Activated CD4-positive, alpha-beta T cell treated with anti-CD3 and anti-CD28 coated beads, Interleukin-10, Interleukin-2, amounts not matched to agents 100 ng/mL and 50 ng/mL, durations not matched to agents 16 hours and 8 hours (primary cell): Measurements from ENCODE around the gene FDXR.

Experiments
- DNase-seq: peaks from one replicate; pipeline ENCODE4 v3.0.0-alpha.2; 2020

The FDXR gene

DNA sequence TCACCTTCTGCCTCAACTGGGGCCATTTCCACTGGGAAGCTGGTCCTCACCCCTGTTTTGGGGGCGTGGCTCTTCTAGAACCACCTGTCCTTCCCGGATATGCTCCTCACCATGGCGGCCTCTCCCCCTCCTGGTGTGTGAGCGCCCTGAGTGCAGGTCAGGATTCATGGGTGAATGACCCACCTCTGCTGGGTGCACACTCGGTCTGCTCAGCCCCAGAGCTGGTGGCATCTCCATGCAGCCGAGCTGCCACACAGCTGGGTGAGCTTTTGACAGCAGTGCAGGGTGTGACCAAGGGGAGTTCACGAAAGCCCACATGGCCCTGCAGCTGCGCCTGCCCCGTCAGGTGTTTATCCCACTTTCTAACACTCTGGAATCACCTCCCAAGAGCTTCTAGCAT is 40.4 kb downstream of the FDXR start:
- no peak for DNase-seq

GRCh38 chr17:74831444-74832146 is 41.2 kb downstream of the FDXR start:
- no peak for DNase-seq

DNA sequence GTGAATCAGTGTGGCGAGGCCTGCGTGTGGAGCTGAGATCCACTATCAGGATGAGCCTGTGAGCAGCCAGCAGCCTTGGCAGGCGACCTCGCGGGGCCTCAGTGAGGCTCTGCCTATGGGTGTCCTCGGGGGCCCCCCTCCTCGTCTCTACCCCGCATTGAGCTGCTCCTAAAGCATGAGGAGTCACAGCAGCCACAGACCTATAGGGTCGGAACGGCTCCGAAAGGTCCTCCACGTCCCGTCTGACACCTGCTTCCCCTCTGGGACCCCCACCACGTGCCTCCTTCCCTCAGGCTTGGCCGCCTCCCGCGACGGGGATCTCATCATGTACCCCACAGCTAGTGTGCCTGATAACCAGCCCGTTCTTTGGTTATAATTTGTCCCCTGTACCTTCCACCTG is 41.9 kb downstream of the FDXR start:
- DNase-seq: no peak

DNA sequence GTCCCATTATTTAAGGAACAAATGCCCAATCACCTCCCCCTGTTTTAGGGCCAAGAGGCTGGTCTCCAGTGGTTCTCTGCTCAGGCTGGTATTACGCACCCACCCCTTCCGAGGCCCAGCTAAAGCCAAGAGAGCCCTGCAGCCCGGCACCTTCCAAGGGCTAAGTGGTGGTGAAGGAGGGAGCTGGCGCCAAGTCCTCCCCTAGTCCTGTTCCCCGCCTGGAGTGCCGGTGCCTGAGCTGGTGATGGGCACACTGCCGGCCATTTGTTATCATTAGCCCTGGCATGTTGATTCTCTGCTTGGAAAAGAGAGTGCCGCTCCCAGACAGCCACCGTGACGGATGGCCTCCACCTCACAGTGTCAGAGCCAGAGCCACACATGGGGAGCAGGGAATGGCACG is 45.0 kb downstream of the FDXR start:
- DNase-seq: no peak

- DNase-seq: no peak
Measured at GRCh38 chr17:74825952-74826719, 46.7 kb downstream of the FDXR start.

DNA sequence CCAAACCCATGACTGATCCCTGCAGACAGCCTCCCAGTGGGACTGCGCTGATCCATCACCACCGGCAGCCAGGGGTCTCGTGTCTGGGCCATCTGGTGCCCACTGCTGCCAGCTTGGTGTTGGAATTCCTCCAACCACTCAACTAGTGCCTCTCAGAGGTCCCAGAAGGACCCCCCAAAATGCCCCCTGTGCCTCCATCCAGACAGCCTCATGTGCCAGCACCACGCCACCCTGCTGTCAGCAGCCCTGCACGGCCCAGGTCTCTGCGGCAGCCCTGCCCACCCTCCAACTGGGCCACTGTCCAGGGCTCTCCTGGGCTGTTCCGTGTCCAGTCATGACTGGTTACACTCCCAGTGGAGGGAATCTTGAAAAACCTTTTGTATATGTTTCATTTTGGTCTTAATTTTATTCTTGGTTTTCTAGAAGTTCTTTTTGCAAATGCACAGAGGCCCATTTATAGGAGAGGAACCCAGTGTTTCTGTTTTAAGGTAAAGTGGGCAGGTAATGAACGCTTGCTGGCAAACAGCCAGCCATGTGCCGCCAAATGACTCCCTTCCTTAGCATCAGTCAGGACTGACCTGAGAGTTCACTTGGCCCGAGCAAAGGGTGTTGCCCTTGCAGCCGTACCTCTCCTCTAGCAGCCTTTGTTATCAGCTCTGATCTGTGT is 47.7 kb downstream of the FDXR start:
- DNase-seq: no peak

DNA sequence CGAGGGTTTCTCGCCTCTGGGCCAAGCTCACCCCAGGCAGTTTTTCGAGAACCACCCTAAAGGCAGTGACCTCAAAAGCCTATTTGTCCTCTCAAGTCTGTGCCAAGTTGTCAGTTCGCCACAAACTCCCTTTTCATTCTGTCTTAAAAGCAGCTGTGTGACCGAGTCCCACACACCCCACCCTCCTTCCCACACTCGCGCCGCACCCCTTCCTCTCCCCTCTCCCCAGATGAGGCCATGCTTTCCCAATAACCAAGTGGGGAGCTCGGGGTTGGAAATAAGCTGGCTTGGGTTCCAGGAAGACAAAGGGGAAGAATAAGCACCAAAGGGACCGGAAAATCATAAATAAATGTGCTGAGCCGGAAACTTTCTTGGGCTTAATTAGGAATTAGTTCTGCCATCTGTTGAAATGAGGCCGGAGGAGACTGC is 49.8 kb downstream of the FDXR start:
- DNase-seq: no peak

DNA sequence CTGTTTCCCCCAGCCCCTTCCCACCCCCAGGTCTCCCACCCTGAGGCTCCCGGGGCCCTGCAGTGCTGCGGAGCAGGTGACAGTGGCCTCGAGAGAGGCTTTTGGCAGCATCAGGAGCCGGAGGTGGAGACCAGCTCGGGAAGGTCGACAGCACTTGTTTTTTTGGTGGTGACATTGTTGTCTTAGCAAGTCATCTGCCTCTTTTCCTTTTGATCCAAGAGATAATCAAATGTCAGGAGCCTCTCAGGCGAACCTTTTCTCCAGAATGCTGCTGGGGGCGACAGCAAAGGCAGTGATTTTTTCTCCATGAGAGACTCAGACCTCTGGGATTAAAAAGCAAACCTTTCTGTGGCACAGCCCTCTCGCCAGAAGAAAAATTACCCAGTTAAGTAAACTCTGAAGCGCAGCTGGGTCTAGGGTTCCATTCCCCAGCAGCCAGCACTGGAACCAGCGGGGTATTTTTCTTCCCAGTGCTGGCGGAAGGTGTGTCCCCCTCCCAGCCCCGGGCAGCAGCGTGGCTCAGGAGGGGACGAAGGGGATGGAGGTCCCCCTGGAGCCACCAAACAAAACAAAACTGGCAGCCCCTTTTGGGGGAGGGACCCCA is 50.4 kb downstream of the FDXR start:
- DNase-seq: no peak

GRCh38 chr17:74821655-74822334 is 51.0 kb downstream of the FDXR start:
- DNase-seq: no peak

- no peak for DNase-seq
Measured at GRCh38 chr17:74819801-74820436, 52.9 kb downstream of the FDXR start.

- no peak for DNase-seq
Measured at GRCh38 chr17:74818291-74818938, 54.4 kb downstream of the FDXR start.

DNA sequence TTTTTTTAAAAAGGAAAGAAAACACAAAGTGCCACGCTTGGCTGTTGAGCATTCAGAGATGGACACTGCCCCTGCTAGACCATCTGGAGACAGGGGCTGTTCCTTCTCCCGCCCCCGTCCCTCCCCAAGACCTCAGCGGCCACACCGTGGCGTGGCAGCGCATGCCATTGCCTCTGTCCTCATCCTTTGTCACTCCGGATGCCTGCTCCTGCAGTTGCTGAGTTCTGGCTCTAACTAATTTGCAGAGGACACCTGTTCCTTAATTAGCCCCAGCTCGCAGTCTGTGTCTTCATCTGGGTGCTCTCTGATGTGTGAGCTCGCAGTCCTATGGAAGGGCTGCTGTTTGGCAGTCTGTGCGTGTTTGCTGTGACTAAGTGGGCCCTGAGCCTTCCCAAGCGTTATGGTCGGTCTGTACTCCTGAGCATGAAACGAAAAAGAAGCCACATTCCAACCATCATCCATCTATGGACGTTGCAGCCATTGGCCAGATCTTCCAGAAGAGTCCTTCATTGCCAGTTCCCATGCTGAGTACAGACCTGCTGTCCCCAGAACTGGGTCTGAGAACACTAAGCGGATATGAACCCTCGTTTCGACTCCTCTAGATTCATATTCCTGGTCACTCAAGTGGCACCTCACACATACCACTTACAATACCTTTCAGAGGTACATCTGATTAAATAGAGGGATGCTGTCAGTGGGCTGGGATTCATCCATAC is 55.7 kb downstream of the FDXR start:
- DNase-seq: no peak

GRCh38 chr17:74815550-74816370 is 57.0 kb downstream of the FDXR start:
- no peak for DNase-seq

- DNase-seq: no peak
Measured at GRCh38 chr17:74815067-74815466, 57.7 kb downstream of the FDXR start.

GRCh38 chr17:74814453-74814852 is 58.3 kb downstream of the FDXR start:
- no peak for DNase-seq
